ENCODE measurements around the gene MT1M.
"Not testable (repeated sequence)": the region's sequence is repeated elsewhere in the genome, so short reads cannot be mapped to it uniquely, and the experiment has no call there.

Gene MT1M

DNA sequence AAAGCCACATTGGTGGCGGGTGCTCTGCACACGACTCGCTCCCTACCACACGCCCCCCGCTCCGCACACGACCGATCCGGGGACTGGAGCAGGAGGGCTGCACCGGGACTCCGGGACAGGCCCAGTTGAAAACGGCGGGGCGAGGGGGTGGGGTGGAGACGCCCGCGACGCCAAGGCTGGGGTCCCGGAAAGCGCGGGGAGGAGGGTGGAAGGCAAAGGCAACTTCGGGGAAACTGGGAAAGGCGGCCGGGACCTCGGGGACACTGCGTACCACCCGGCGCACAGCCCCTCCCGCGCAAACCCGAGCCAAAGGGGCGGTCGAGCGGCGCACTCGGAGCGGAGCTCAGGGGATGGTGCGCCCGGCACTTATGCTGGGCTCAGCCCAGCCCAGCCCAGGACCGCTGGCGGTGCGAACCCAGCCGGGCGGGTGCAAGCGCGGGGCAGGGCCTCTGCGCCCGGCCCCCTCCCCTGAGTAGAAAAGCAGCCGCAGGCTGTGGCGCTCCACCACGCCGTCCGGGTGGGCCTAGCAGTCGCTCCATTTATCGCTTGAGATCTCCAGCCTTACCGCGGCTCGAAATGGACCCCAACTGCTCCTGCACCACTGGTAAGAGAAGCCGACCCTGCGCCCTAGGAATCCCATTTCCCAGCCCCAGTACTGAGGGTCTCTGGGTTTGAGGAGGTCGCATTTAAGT is at the start of gene MT1M:
Gene MT1M, plus strand, starts transcription at position 504 of the 692 bp plus-strand sequence. Its CDS starts 73 bp downstream, at position 577.
- DNase-seq (ENCODE audit: low spot score) = no peak

DNA sequence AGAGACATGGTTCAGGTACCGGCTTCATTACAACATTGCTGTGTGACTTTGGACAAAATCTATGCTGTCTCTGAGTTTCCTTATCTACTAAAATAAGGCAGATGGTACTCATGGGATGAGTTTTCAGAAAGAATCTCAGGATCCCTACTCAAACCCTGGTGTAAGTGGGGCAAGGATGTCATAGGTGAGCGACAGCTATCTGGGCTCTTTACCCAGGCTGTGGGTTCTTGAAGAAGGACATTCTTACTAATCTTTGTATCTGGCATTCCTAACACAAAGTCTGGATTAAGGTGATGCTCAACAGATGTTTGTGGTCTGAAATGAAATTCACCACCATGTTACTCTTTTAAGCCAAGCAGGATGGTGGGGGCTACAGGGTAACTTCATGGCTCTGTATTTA is 49.5 kb upstream of the MT1M start:
- not testable (repeated sequence) for DNase-seq (ENCODE audit: low spot score)

DNA sequence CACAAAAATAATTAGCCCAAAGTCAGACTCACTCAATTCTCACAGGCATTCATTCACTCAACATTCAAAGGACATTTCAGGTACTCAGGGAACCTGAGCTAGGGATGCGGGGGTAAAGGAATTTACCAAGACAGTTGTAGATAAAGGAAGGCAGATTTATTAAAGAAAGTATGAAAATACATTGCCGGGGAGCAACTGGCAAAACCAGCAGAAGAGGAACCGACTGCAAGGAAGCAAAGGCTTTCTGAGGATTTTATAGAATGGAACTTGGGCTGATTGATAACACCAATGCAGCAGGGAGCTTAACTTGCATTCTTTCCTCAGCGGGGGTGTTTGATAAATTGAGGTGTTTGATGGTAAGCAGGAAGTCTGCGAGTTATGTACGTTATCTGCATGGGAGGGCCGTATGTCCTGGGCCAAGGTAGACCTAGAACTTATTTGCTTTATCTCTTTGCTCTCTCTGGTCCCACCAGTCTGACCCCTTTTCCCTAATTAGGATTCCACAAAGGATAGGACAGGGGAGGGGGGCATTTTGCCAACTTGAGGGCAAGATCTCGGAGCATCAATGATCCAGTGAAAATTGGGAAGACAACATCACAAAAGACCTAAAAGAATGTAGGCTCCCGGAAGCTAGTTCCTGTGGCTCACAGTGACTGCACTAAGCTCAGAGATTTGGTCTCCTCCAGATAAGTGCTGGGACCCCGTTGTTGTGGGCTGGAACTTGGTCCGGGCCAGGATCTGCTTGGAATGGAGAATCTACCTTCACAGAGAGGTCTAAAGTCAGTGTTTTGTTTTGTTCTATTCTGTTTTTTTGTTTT is 48.9 kb upstream of the MT1M start:
- no peak for DNase-seq (ENCODE audit: low spot score)

DNA sequence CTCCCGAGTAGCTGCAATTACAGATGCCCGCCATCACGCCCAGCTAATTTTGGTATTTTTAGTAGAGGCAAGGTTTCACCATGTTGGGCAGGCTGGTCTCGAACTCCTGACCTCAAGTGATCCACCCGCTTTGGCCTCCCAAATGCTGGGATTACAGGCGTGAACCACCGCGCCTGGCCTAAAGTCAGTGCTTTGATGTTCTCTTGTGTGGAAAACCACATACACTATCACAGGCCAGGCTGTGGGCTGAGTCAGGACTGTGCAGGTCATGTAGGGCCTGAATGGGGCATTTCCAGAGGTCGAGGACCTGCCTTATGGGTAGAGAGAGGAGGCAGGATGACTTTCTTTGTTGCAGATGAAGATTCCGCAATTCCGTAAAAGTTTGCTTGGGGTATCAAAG is 48.2 kb upstream of the MT1M start:
- no peak for DNase-seq (ENCODE audit: low spot score)

DNA sequence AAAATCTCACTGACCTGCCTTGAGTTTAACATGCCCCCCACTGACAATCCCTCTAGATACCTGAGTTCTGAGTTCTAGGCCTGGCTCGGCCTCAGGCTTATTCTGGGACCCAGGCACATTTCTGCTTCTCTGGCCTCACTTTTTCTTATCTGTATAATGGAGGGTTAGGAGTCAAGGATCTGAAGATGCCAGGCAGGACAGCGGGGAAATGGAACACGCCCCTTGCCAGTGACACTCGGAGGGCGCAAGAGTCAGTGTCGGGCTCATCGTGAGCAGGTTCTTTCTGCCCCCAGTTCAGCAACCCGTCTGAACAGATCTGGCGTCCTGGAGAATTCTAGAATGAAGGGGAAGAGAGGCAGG is 43.7 kb upstream of the MT1M start:
- no peak for DNase-seq (ENCODE audit: low spot score)

DNA sequence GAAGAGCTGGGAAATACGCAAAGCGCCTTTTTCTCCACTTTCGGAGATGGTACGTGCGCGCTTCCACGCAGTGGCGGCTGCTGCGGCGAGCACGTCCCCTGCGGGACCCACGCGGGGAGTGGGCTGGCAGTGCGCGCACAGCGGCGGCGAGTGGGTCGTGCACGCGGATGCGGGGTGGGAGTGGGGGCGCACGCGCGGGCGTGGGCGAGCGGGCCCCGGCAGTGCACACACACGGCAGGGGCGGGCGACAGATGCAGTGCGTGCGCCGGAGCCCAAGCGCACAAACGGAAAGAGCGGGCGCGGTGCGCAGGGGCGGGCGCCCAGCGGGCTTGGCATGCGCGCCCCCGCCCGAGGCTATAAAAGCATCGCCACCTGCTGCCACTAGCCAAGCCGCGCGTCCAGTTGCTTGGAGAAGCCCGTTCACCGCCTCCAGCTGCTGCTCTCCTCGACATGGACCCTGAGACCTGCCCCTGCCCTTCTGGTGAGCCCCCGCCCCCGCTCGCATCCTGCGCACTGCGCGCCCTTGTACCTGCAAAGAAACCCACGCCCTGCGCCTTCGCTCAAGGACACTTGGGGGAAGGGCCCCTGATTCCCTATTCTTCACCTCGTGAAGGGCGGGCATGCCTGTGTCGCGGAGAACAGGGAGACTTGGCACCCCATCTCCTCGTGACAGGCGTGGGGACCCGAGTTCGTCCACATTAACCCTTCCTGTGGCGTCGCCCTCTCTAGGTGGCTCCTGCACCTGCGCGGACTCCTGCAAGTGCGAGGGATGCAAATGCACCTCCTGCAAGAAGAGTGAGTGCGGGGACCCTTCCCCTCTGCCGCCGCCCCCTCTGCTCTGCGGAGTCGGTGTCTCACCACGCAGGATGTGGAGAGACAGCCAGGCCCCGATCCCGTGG is 43.1 kb upstream of the MT1M start, which contains the start of gene MT3:
Gene MT3, plus strand, starts transcription at position 388 of the 899 bp plus-strand sequence. Its CDS starts 63 bp downstream, at position 451.
- DNase-seq (ENCODE audit: low spot score) = no peak

DNA sequence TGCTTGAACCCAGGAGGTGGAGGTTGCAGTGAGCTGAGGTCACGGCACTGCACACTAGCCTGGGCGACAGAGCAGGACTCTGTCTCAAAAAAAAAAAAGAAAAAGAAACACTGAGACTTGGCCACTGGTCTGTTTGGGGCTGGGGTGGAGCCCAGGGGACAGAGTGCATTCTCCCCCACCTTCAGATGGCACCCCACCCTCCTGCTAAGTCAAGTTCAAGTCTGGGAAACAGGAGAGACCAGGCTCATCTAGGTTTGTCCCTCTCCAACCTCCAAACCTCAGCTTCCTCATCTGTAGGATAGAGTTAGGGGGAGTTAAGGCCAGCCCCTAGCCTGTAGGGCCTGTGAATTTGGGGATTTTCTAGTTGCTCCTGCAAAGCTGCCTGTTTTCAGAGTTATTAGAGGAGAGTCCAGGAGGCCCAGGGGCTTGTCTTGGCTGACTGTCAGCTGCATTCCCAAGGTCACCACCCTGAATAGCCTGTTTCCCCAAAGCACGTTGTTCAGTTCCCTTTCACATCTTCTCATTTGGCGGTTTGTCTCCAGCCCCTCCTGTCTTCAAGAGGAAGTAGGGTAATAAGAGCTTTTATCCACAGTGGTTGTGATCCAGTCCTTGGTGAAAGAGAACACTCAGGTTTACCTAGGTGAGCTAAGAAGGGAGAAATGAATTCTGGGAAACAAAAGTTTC is 40.9 kb upstream of the MT1M start:
- DNase-seq (ENCODE audit: low spot score) = no peak

DNA sequence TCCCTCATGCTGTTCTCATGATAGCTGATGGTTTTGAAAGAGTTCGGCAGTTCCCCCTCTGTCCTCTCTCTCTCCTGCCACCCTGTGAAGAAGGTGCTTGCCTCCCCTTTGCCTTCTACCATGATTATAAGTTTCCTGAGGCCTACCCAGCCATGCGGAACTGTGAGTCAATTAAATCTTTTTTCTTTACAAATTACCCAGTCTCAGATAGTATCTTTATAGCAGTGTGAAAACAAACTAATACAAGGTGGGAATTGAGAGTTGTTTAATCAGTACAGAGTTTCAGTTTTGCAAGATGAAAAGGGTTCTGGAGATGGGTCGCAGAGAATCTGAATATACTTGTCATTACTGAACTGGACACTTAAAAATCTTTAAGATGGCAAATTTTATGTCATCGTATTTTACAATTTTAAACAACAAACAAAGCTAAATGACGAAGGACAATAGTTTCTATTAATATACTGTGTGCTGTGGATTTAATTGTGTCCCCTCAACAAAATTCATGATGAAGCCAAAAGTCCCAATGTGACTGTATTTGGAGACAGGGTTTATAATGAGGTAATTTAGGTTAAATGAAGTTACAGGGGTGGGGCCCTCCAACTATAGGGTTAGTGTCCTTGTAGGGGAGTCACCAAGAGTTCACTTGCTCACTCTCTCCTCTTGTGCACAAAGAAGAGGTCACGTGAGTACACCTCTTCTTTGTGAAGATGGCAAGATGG is 38.7 kb upstream of the MT1M start:
- no peak for DNase-seq (ENCODE audit: low spot score)

DNA sequence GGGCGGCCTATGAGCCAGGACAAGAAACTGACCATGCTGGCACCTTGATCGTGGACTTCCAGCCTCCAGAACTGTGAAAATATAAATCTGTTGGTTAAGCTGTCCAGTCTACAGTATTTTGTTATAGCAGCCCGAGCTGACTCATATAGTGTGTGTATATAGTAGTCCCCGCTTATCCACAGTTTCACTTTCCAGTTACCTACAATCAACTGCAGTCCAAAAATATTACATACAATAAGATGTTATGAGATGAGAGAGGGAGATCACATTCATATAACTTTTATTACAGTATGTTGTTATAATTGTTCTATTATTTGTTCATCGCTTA is 38.2 kb upstream of the MT1M start:
- no peak for DNase-seq (ENCODE audit: low spot score)

DNA sequence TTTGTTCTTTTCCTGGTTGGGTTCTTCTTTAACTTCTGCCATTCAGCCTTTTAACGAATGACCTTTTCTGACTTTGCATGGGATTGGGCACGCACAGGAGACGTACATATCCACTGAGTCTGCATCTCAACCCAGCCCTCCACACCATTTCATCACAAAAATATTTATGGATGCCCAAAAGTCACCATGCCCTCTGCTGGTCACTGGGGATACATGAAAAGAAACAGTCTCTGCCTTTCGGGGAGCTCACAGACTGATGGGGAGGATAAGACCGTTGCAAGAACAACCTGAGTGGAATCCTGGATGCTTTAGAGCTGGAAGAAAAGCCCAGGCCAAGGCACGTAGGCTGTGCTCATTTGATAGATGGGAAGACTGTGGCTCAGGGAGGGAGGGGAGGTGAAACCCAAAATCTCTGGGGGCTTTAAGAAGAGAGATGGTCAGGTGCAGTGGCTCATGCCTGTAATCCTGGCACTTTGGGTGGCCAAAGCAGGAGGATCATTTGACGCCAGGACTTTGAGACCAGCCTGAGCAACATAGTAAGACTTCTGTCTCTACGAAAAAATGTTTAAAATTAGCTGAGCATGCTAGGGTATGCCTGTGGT is 32.0 kb upstream of the MT1M start:
- DNase-seq (ENCODE audit: low spot score) = peak; percentile 55

DNA sequence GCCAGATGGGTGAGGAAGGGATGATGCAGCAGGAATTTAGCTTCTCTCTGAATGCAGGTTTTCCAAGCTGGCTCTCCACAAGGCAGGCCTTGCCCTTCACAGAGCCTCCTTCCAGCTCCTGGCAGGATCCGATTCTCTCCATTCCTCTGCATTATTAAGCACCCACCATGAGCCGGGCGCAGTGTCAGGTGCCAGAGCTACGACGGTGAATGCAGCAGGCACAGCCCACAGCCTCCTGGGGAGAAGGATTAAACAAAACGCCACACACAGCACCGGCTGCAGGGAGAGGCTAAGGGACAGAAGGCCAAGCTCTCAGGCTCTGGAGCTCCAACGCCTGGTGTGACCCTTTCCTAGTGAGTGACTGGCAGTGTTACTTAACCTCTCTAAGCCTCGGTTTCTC is 31.1 kb upstream of the MT1M start:
- no peak for DNase-seq (ENCODE audit: low spot score)

DNA sequence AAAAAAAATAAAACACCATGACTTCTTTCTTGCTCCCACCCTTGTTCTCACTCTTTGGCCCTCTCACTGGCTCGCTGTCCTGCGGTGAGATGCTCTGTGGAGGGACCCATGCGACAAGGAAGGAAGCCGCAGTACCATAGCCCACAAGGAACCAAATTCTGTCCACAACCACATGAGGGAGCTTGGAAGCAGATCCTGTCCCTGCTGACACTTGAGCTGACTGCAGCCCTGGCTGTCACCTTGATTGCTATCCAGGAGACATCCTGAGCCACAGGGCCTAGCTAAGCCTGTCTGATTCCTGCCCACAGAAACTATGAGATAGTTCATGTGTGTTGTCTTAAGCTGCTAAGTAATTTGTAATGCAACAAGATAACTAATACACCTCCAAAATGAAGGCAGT is 28.9 kb upstream of the MT1M start:
- no peak for DNase-seq (ENCODE audit: low spot score)

DNA sequence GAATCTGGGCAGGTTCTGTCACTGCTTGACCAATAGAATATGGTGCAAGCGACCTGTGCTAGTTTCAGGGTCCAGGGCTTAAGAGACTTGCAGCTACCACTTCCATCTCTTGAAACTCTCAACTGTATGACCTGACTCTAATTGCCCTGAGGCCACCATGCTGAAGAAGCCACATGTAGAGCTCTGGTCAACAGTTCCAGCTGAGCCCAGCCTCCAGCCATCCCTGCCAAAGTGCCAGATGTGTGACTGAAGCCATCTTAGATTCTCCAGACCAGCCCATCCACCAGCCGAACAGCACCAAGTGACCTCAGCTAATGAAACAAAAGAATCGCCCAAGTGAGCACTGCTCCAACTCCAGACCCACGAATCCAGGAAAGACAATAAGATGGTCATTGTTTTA is 27.5 kb upstream of the MT1M start:
- no peak for DNase-seq (ENCODE audit: low spot score)

DNA sequence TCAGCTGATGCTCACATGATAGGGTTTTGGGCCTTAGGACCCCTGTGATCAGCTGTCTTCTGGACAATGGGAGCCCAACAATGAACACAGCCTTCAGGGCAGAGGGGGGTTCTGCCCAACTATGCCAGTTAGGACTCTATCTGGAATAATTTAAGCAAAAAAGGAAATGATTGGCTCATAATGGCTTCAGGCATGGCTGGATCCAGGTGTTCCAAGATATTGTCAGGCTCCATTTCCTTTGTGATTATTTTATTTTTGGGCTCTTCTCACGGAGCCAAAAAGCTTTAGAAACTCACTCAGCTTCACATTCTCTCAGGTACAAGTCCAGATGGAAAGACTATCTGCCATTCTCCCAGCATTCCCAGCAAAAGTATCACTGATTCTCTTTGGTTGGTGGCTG is 27.0 kb upstream of the MT1M start:
- no peak for DNase-seq (ENCODE audit: low spot score)

DNA sequence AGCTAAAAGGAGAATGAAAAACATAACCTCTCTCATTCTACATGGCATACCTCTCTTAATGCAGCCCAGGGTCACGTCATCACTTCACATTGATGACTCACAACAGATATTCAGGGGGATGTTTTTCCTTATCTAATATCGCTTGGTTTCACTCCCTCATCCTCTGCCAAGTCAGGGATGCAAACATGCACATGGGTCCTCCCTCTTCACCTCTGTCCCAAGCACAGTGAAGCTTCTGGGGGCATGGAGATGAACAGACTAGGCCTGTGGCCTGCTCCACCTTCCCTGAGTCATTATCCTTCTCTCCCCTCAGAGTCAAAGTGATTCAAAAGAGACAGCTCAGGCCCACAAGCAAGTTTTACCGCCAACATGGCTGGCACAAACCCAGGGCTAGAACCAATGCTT is 26.4 kb upstream of the MT1M start:
- no peak for DNase-seq (ENCODE audit: low spot score)

DNA sequence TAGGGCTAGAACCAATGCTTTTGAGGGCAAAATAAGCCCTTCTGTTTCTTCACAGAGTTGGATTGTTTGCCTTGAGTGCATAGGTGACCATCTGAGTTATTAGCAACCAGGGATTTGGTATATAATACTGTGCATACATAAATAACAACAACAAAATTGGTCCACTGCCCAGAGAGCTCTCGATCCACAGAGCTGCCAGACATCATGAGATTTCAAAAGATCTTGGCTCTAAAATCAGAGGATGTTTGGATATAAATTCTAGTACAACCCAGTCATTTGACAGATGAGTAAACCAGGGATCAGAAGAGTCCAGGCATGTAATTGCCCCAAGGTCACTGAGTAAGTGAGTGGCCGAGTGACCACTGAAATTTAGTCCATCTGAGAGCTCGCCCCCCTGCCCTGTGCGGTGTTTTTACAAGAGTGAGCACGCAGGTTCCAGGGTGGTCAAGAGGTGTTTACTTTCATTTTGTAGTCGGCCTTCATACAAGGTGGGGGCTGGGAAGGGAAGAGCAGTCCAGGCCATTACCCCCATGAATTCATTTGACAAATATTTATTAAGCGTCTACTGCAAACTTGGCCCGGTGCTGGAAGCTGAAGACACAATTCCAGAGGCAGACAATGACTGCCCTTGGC is 25.9 kb upstream of the MT1M start:
- no peak for DNase-seq (ENCODE audit: low spot score)

DNA sequence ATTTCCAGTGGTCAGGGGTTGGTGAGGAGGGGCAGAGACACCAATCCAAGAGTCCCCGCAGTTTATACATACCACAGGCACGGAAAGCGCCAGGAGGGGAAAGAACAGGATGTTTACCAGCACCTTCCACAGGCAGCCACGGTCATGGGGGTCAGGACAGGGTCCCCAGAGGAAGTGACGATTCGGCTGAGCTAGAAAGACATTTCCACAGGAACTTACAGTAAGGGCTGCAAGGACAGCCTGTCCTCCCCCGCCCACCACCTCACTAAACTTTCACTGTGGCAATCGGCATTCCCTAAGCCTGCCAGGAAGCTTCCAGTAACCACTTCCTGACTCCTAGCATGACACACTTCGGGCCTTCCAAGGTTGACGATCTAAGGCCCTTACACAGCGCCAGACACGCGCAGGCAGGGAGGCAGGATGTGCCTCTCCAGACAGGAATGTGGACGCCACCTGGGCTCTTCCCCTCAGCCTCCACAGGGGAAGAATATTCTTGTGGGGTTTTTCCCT is 25.3 kb upstream of the MT1M start:
- no peak for DNase-seq (ENCODE audit: low spot score)

DNA sequence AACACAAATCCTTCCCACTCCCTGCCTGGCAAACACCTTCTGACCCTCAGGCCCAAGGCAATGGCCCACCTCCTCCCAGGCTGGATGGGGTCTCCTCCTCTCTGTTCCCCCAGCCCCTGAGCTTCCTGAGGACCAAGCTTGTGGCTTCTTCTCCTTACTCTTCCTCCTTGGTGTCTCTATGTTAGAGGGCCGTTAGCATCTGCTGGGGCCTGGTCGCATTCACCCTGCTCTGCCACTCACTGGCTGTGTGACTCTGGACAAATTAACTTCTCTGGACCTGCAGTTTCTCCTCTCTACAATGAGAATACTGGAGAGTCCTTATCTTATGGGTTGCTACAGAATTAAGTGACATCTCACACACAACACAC is 24.8 kb upstream of the MT1M start:
- DNase-seq (ENCODE audit: low spot score) = no peak

DNA sequence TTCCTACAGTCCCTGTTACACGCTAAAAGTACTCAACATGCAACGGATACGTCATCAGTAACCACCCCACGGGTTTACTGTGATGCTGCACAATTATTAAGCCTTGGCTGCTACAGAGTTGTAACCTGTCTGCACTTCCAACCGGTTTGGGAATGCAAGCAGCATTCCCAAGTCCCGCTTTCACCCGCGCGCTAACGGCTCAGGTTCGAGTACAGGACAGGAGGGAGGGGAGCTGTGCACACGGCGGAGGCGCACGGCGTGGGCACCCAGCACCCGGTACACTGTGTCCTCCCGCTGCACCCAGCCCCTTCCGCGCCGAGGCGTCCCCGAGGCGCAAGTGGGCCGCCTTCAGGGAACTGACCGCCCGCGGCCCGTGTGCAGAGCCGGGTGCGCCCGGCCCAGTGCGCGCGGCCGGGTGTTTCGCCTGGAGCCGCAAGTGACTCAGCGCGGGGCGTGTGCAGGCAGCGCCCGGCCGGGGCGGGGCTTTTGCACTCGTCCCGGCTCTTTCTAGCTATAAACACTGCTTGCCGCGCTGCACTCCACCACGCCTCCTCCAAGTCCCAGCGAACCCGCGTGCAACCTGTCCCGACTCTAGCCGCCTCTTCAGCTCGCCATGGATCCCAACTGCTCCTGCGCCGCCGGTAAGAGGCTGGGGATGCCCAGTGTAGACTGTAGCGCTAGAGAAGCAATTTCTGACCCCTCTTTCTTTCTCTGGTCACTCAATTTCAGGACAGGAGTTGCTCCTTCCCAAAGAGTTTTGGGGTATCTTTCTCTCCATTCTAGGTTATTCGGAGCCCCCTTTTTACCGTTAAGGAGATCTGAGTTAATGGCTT is 24.2 kb upstream of the MT1M start, which contains the start of gene MT2A:
Gene MT2A, plus strand, starts transcription at position 542 of the 833 bp plus-strand sequence. Its CDS starts 72 bp downstream, at position 614.
- DNase-seq (ENCODE audit: low spot score) = peak; percentile 85

All from CD4-positive, alpha-beta T cell treated with Interleukin-2 at 100 ng/mL for 4 hours (primary cell).